ENCODE data around the gene TNFRSF19.

The TNFRSF19 gene

DNA sequence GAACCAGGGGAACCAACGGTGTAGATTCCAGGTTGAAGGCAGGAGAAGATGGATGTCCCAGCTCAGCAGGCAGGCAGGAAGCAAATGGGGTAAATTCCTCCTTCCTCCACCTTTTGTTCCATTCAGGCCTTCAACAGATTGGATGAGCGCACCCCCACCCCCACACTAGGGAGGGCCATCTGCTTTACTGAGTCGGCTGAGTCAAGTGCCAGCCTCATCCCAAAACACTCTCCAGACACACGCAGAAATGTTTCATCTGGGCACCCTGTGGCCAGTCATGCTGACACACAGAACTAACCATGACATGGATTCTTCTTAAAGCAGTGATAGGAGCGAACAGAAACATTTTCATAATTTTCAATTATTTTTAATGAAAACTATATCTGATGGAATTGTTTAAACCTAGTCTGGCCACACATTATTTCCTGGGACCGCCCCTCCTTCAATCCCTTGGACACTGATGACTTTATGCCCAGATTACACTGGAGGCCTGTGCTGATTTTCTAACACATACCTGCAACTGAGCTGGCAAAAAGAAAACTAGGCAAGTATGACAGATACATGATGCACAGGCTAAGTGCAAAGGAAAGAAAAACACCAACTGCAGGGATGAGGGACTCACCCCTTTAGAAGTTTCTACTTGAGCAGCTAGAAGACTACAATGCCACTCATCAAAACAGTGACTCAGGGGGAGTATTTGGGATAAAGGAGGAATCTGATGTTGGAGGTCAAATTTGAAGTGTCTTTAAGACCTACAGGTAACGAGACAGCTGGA, 154.2 kb downstream of the TNFRSF19 start:
- no peak for DNase-seq
